DND-41 (cell line): Measurements from ENCODE around the gene AP1AR.

ENCODE experiments used
- EZH2 ChIP-seq: IDR thresholded peaks from 3 replicates; pipeline ENCODE4 v1.6.1; 2012; ENCODE audit warnings: borderline replicate concordance, low read depth, mild to moderate bottlenecking, moderate library complexity, low read length, inconsistent platforms; ENCODE audit not compliant: severe bottlenecking
- TF ChIP-seq, protein P1 (sequence below): IDR thresholded peaks from 2 replicates; pipeline ENCODE4 v1.5.1; 2012; ENCODE audit warnings: borderline replicate concordance, low read length, moderate library complexity, mild to moderate bottlenecking; ENCODE audit not compliant: poor library complexity, severe bottlenecking; ENCODE audit errors: extremely low read depth

DNA sequence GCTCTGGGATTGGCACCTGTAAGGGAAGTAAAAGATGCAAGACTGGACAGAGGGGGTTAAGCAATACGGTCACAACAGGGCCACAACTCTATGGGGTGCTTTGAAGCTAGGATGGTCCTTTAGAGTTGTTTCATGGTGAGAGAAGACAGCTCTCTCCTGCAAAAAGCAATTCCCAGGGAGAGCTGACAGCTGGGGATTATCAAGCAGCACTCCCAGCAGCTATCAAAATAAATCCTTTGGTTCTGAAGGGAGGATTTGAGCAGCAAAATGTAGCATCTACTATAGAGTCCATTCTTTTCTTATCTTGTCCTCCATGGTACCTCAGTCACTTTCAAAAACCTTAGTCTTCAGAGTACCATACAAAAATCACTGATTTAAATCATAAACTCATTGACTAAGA is 35.1 kb upstream of the AP1AR start:
- TF ChIP-seq, protein P1, sequence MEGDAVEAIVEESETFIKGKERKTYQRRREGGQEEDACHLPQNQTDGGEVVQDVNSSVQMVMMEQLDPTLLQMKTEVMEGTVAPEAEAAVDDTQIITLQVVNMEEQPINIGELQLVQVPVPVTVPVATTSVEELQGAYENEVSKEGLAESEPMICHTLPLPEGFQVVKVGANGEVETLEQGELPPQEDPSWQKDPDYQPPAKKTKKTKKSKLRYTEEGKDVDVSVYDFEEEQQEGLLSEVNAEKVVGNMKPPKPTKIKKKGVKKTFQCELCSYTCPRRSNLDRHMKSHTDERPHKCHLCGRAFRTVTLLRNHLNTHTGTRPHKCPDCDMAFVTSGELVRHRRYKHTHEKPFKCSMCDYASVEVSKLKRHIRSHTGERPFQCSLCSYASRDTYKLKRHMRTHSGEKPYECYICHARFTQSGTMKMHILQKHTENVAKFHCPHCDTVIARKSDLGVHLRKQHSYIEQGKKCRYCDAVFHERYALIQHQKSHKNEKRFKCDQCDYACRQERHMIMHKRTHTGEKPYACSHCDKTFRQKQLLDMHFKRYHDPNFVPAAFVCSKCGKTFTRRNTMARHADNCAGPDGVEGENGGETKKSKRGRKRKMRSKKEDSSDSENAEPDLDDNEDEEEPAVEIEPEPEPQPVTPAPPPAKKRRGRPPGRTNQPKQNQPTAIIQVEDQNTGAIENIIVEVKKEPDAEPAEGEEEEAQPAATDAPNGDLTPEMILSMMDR = no peak
- no peak for TF ChIP-seq EZH2
